WERI-Rb-1 (cell line): Measurements from ENCODE around the gene FCHSD2.
"Not testable (repeated sequence)": the region's sequence is repeated elsewhere in the genome, so short reads cannot be mapped to it uniquely, and the experiment has no call there.

Experiments
- DNase-seq: peaks from one replicate; pipeline ENCODE4 v3.0.0-alpha.2; 2020
- H3K27ac ChIP-seq: fragments of 250-450 bp; sonication (Bioruptor Pico); 2 replicates; pipeline ENCODE4 v1.5.1; 2020; ENCODE audit warnings: mild to moderate bottlenecking, moderate library complexity
- H3K27me3 ChIP-seq: fragments of 250-450 bp; sonication (Bioruptor Pico); 2 replicates; pipeline ENCODE4 v1.5.1; 2021; ENCODE audit warnings: mild to moderate bottlenecking, low read depth, moderate library complexity; ENCODE audit not compliant: insufficient read depth, severe bottlenecking
- H3K36me3 ChIP-seq: fragments of 250-450 bp; sonication (Bioruptor Pico); 2 replicates; pipeline ENCODE4 v1.5.1; 2020; ENCODE audit warnings: mild to moderate bottlenecking, moderate library complexity
- H3K4me3 ChIP-seq: 2 replicates; pipeline ENCODE4 v1.5.1; 2011; ENCODE audit warnings: low read depth, mild to moderate bottlenecking, control low read depth, low read length
- H3K9me3 ChIP-seq: fragments of 250-450 bp; sonication (Bioruptor Pico); 2 replicates; pipeline ENCODE4 v1.5.1; 2021; ENCODE audit warnings: mild to moderate bottlenecking, moderate library complexity; ENCODE audit not compliant: severe bottlenecking
- CTCF ChIP-seq: IDR thresholded peaks from 2 replicates; pipeline ENCODE4 v1.5.1; 2011; ENCODE audit warnings: low read depth, mild to moderate bottlenecking, control low read depth, inconsistent platforms, low read length

The FCHSD2 gene

GRCh38 chr11:72828692-72829101 lies 313.4 kb downstream of the FCHSD2 start:
- no peaks in the 10 kb centered on the region for H3K27me3 ChIP-seq
- no peak overlapping the region for H3K4me3 ChIP-seq
- no peaks in the 10 kb centered on the region; the same call in 1 of the 2 replicates for H3K36me3 ChIP-seq
- no peak overlapping the region for H3K27ac ChIP-seq
- TF ChIP-seq CTCF: no peak
- no peak for DNase-seq
- no peaks in the 10 kb centered on the region for H3K9me3 ChIP-seq

- Histone ChIP-seq H3K36me3 (no peaks in the 10 kb centered on the region; the same call in 1 of the 2 replicates), H3K27me3 (no peaks in the 10 kb centered on the region), H3K27ac (no peak overlapping the region), H3K9me3 (no peaks in the 10 kb centered on the region), H3K4me3 (no peak overlapping the region)
- DNase-seq: no peak
- no peak for TF ChIP-seq CTCF
These were observed 314.0 kb downstream of the FCHSD2 start for GRCh38 chr11:72828081-72828567.

GRCh38 chr11:72827656-72828055 lies 314.5 kb downstream of the FCHSD2 start:
- H3K9me3 ChIP-seq, H3K36me3 ChIP-seq, DNase-seq, H3K4me3 ChIP-seq, H3K27me3 ChIP-seq, H3K27ac ChIP-seq: not testable (repeated sequence)

- H3K4me3 ChIP-seq: no peak overlapping the region
- no peaks in the 10 kb centered on the region for H3K9me3 ChIP-seq
- H3K27ac ChIP-seq: no peak overlapping the region
- no peak for TF ChIP-seq CTCF
- no peaks in the 10 kb centered on the region for H3K27me3 ChIP-seq
- no peaks in the 10 kb centered on the region; the same call in 1 of the 2 replicates for H3K36me3 ChIP-seq
- no peak for DNase-seq
These were observed 315.1 kb downstream of the FCHSD2 start for GRCh38 chr11:72826942-72827480.

GRCh38 chr11:72826191-72826941 lies 315.8 kb downstream of the FCHSD2 start:
- Histone ChIP-seq H3K36me3 (no peaks in the 10 kb centered on the region; the same call in 1 of the 2 replicates), H3K27ac (no peak overlapping the region), H3K27me3 (no peaks in the 10 kb centered on the region), H3K9me3 (no peaks in the 10 kb centered on the region), H3K4me3 (no peak overlapping the region)
- TF ChIP-seq CTCF: no peak
- no peak for DNase-seq

- H3K36me3 ChIP-seq: no peaks in the 10 kb centered on the region; the same call in 1 of the 2 replicates
- DNase-seq: no peak
- no peak overlapping the region for H3K4me3 ChIP-seq
- H3K27ac ChIP-seq: no peak overlapping the region
- no peak for TF ChIP-seq CTCF
- H3K9me3 ChIP-seq: no peaks in the 10 kb centered on the region
- no peaks in the 10 kb centered on the region for H3K27me3 ChIP-seq
These were observed 316.5 kb downstream of the FCHSD2 start for GRCh38 chr11:72825661-72826060.
